DOHH2 (cell line): Measurements from ENCODE around the gene TUBB1.

ENCODE experiments used
- EZH2phosphoT487 ChIP-seq: fragments of 200-600 bp; sonication (generic); IDR thresholded peaks from 2 replicates; pipeline ENCODE4 v1.6.1; 2017; ENCODE audit warnings: borderline replicate concordance, mild to moderate bottlenecking, antibody characterized with exemption, low read length, moderate library complexity, mixed read lengths
- TF ChIP-seq, protein P1 (sequence below): fragments of 200-600 bp; sonication (generic); IDR thresholded peaks from one replicate; pipeline ENCODE4 v1.5.1; 2014; ENCODE audit warnings: antibody characterized with exemption, mild to moderate bottlenecking, low read depth, low read length; ENCODE audit not compliant: poor library complexity, severe bottlenecking

DNA sequence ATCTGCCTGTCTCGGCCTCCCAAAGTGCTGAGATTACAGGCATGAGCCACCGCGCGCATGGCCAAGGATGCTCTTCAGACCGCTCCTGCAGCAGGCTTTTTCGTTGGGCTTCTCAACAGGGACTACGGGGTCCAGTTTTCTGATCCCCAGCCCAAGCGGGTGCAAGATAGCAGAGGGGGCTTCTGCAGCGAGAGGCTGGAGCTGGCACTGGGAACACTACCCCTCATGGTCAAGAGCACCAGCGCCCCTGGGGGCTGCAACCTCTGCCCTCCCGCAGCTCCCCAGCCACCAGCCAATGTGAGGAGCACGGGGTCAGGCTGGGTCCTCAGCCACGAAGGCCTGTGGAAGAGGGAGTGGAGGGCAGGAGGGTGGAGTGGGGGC is 18.2 kb upstream of the TUBB1 start:
- TF ChIP-seq, protein P1, sequence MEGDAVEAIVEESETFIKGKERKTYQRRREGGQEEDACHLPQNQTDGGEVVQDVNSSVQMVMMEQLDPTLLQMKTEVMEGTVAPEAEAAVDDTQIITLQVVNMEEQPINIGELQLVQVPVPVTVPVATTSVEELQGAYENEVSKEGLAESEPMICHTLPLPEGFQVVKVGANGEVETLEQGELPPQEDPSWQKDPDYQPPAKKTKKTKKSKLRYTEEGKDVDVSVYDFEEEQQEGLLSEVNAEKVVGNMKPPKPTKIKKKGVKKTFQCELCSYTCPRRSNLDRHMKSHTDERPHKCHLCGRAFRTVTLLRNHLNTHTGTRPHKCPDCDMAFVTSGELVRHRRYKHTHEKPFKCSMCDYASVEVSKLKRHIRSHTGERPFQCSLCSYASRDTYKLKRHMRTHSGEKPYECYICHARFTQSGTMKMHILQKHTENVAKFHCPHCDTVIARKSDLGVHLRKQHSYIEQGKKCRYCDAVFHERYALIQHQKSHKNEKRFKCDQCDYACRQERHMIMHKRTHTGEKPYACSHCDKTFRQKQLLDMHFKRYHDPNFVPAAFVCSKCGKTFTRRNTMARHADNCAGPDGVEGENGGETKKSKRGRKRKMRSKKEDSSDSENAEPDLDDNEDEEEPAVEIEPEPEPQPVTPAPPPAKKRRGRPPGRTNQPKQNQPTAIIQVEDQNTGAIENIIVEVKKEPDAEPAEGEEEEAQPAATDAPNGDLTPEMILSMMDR, result no peak
- no peak for TF ChIP-seq EZH2phosphoT487
